Head of caudate nucleus (tissue), 42 donors: ENCODE measurements around the gene NEURL4.
A peak's percentile ranks its signal among the peaks of the same experiment; 100 is the strongest.

Experiments used
- DNase-seq, 42 donors: peaks; one replicate each; pipeline versions ENCODE4 v3.0.0 to v3.0.0-alpha.2; 2020 to 2021; ENCODE audit warnings: mixed read lengths in 7 of 42
- intact Hi-C: fragments of 100-400 bp; cut with DNase I; formaldehyde crosslinking; loops from one replicate; pipeline ENCODE4 v1.15.0; 2022

The NEURL4 gene

DNA sequence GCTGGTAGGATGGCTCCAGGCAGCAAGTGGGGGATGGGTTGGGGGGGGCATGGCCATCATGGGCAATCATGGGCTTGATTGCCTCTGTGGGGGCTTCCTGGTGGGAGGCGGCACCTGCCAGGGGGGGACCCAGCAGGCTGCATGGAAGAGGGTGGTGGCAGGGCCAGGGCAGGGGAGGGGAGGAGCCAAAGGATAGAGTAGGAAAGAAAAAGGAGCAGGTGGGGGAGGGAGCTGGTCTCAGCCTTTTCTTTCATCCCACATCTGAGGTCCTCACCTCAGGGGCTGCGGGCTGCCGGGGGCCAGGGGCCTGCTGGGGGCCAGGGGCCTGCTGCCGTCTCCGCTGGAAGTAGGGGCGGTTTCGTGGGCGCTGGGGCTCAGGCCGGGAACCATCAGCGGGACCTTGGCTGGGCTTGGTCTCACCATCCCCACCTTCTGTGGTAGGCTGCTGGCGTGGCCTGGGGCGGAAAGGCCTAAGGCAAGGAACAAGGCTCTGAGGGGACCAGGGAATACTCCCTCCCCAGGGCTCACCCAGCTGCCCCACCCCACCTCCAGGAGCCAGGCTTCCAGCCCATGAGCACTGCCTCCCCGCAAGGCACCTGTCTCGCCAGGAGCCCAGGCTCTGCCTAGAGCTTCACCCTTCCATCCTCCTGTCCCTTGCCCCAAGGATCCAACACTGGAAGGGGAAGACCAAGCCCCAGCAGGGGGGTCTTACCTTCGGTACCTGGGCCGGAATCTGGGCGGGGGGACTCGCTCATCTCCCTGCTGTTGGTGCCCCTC, 39.7 kb downstream of the NEURL4 start:
- DNase-seq, result no peak
- intact Hi-C loops, result no loop called here

DNA sequence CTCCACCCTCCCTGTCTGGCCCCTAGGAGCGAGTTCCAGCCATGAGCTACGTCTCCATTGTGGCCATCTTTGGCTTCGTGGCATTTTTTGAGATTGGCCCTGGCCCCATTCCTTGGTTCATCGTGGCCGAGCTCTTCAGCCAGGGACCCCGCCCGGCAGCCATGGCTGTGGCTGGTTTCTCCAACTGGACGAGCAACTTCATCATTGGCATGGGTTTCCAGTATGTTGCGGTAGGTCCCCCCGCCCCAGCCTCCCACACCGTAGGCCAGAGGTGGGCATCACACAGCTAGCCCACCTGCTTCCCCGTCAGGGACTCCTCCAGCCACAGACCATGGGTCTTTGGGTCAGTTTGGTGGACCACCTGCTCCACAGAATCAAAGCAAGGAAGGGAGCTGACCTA, 43.5 kb downstream of the NEURL4 start:
- DNase-seq, result no peak
- intact Hi-C loops, result no loop called here

DNA sequence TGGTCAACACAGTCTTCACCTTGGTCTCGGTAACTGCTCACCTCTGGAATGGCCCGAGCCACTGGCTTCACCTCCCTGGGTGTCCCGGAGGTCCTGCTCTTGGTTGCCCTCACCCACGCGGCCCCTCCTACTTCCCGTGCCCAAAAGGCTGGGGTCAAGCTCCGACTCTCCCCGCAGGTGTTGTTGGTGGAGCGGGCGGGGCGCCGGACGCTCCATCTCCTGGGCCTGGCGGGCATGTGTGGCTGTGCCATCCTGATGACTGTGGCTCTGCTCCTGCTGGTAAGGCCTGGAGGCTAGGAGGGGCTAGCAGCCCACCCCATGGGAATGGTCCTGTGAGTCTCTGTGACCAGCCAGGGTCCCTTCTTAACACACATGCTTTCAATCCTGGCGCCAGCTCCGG, 44.2 kb downstream of the NEURL4 start:
- intact Hi-C loops, result no loop called here
- DNase-seq, result no peak

DNA sequence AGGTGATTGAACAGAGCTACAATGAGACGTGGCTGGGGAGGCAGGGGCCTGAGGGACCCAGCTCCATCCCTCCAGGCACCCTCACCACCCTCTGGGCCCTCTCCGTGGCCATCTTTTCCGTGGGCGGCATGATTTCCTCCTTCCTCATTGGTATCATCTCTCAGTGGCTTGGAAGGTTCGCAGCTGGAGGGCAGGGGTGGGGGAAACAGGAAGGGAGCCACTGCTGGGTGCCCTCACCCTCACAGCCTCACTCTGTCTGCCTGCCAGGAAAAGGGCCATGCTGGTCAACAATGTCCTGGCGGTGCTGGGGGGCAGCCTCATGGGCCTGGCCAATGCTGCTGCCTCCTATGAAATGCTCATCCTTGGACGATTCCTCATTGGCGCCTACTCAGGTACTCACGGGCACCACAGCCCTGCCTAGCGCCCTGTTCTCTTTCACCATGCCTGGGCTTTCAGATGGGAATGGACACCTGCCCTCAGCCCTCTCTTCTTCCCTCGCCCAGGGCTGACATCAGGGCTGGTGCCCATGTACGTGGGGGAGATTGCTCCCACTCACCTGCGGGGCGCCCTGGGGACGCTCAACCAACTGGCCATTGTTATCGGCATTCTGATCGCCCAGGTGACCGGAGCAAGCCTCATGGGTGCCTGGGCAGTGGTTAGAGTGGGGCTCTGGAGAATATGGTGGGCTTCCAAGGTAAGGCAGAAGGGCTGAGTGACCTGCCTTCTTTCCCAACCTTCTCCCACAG, 45.5 kb downstream of the NEURL4 start:
- no peak for DNase-seq
- intact Hi-C loops, result no loop called here

DNA sequence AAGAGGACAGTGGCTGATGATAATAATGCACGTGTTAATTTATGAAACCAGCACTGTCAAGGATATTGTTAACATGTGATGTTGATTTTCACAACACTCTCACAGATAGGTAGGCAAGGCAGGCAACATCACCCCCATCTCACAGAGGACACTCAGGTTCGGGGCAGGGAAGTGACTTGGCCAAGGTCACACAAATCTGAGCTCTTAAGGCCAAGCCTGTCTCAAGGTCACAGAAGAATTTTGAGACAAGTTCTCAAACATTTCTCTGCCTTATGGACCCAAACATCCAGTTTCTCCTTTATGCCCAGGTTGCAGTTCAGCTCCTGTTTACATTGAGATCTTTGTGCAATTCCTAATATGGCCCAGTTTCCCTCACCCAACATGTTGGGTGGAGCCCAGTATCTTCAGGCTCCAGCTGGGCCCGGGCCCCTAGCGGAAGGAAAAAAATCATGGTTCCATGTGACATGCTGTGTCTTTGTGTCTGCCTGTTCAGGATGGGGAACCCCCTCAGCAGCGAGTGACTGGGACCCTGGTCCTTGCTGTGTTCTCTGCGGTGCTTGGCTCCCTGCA, 46.3 kb downstream of the NEURL4 start:
- no peak for DNase-seq
- intact Hi-C loops, result no loop called here

DNA sequence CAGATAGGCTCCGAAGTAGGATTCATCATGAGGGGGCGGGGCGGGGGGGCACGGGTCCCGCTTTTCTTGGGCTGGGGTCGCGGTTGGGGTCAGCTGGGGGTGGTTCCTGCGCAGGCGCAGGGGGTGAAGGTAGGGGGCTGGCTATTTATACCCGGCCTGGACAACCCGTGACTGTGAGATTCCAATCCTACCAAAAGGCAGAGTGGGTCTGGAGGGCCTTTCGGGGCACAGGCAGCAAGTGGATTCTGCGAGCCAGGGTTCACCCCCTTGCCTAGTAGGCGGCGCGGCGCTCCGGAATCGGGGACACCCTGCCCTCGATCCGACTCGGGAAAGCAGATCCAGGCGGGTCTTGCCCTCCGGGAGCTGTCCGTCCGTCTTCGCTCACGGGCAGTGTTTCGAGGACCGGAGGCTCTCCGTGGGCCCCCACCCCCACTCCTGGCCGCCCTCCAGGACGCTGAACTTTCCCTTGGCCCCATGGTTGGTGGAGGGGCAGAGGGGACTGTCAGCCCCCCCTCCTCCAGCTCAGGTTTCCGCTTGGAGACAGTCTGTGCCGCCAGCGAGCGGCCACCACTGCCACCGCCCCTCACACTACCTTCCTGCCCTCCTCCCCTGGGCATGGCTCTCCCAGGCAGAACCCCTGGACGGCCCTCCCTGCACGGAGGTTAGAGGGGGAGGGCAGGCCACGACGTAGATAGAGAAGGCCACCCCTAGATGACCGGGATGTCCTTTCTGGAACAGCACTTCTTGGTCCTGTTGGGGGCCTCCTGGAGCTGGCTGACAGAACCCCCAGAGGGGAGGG, 47.0 kb downstream of the NEURL4 start:
- DNase-seq, result no peak
- intact Hi-C loops, result no loop called here

DNA sequence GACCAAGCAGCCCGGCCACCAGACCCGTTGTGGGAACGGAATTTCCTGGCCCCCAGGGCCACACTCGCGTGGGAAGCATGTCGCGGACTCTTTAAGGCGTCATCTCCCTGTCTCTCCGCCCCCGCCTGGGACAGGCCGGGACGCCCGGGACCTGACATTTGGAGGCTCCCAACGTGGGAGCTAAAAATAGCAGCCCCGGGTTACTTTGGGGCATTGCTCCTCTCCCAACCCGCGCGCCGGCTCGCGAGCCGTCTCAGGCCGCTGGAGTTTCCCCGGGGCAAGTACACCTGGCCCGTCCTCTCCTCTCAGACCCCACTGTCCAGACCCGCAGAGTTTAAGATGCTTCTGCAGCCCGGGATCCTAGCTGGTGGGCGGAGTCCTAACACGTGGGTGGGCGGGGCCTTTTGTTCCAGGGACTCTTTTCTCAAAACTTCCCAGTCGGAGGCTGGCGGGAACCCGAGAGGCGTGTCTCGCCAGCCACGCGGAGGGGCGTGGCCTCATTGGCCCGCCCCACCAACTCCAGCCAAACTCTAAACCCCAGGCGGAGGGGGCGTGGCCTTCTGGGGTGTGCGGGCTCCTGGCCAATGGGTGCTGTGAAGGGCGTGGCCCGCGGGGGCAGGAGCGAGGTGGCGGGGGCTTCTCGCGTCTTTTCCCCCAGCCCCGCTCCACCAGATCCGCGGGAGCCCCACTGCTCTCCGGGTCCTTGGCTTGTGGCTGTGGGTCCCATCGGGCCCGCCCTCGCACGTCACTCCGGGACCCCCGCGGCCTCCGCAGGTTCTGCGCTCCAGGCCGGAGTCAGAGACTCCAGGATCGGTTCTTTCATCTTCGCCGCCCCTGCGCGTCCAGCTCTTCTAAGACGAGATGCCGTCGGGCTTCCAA, 47.8 kb downstream of the NEURL4 start, which contains the start of gene SLC2A4:
SLC2A4 (plus strand) TSS at position 645 of the 879 bp plus-strand sequence; CDS start at position 862, 217 bp downstream.
- intact Hi-C loops, result no loop called here
- peak; percentile 64 to 89 (median 80) for DNase-seq

DNA sequence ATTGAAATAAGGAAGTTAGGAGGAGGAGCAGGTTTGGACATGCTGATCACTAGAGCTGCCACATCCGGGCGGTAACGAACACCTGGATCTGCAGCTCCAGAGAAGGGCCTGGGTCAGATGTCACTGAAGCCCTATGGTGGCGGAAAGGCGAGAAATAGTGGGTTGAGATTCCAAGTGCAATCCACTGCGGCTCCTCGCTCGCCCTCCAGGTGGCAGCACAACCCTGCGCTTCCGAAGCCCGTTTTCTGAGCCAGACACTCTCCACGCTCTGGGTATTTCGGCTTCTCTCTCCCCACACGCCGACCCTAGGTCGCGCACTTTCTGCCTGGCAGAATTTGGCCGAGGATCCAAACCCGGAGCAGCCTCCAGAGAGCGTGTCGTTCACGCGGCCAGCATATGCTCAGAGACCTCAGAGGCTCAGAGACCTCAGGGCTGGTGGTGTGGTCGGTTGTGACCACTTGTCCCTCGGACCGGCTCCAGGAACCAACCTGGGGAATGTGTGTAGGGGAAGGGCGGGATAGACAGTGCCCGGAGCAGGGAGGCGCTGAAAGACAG, 48.5 kb downstream of the NEURL4 start:
- intact Hi-C loops, result no loop called here
- peak; percentile 66 to 93 (median 86) for DNase-seq

DNA sequence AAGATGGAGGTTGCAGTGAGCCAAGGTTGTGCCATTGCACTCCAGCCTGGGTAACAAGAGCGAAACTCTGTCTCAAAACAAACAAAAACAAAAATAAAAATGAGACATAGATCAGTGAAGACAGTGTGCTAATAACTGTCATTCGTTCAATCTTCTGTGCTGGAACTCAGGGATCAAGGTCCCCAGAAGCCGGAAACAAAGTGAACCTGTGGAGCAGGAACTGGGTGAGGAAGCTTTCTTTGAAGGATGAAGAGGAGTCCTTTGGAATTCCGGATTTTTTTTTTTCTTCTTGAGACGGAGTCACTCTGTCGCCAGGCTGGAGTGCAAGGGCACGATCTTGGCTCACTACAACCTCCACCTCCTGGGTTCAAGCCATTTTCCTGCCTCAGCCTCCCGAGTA, 49.7 kb downstream of the NEURL4 start:
- DNase-seq, result no peak
- intact Hi-C loops, result no loop called here

DNA sequence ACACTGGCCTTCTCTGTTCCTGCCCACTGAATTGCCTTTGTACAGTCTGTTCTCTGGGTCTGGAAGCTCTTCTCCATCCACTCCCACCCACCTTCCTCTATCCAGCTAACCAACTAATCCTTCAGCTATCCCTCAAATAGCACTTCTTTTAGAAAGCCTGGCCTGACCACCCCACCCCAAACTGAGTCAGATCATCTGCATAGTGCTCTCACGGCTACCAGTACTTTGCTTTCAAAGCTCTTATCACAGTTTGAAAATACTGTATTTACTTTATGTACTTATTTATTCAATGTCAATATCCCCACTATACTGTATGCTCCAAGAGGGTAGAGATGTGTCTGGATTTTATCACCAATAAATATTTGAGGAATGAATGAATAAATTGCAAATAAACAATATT, 62.4 kb downstream of the NEURL4 start:
- no peak for DNase-seq
- intact Hi-C loops, result no loop called here
